PC-9 (cell line): ENCODE measurements around the gene S100A8. TPM values are rescaled to one million over a fixed set of nuclear protein-coding genes. Genes with fewer than 3 reads are reported as not detected.

Experiments
- BruUV-seq: library from RNA; stranded (reverse); fragments of 400-500 nt; replicated peaks from 2 replicates; lab custom pipeline; 2021; lab: Mats Ljungman, UMichigan
- CTCF ChIA-PET: fragments of 300-600 bp; sonication (Branson Sonifier 250); formaldehyde crosslinking; loops from one replicate; lab custom pipeline; 2022; ENCODE audit warnings: antibody characterized with exemption; lab: Charles Lee
- POLR2A ChIA-PET: fragments of 300-600 bp; sonication (Branson Sonifier 250); formaldehyde crosslinking; loops from one replicate; lab custom pipeline; 2022; ENCODE audit warnings: antibody characterized with exemption; ENCODE audit not compliant: unreplicated experiment; lab: Charles Lee
- DNase-seq, 2 experiments: peaks; one replicate each; pipeline versions ENCODE4 v3.0.0 to v3.0.0-alpha.2; 2015 to 2022; ENCODE audit warnings: mixed read lengths in 1 of 2
- H2AFZ ChIP-seq: fragments of 200-600 bp; sonication (generic); 2 replicates; pipeline ENCODE4 v1.8.1; 2017; ENCODE audit warnings: antibody characterized with exemption
- H3F3A ChIP-seq: fragments of 200-600 bp; sonication (generic); 2 replicates; pipeline ENCODE4 v1.8.1; 2017; ENCODE audit warnings: antibody characterized with exemption, mild to moderate bottlenecking, low read depth; ENCODE audit not compliant: insufficient read depth
- H3K27ac ChIP-seq: fragments of 200-600 bp; sonication (generic); 2 replicates; pipeline ENCODE4 v1.6.1; 2016; ENCODE audit warnings: mixed run types
- H3K27me3 ChIP-seq: fragments of 200-600 bp; sonication (generic); 2 replicates; pipeline ENCODE4 v1.6.1; 2016; ENCODE audit warnings: low read depth, mixed run types; ENCODE audit not compliant: insufficient read depth
- H3K36me3 ChIP-seq: fragments of 200-600 bp; sonication (generic); 2 replicates; pipeline ENCODE4 v1.6.1; 2016; ENCODE audit warnings: low read depth, mixed run types
- H3K4me1 ChIP-seq: fragments of 200-600 bp; sonication (generic); replicated peaks from 2 replicates; pipeline ENCODE4 v1.6.1; 2016; ENCODE audit warnings: mixed run types; ENCODE audit not compliant: insufficient read depth
- H3K4me2 ChIP-seq: fragments of 200-600 bp; sonication (generic); 2 replicates; pipeline ENCODE4 v1.6.1; 2017; ENCODE audit warnings: mixed run types
- H3K4me3 ChIP-seq: fragments of 200-600 bp; sonication (generic); 2 replicates; pipeline ENCODE4 v1.6.1; 2016; ENCODE audit warnings: mixed run types
- H3K79me2 ChIP-seq: fragments of 200-600 bp; sonication (generic); 2 replicates; pipeline ENCODE4 v1.6.1; 2017; ENCODE audit warnings: low read depth, mixed run types
- H3K9me2 ChIP-seq: fragments of 200-600 bp; sonication (generic); 2 replicates; pipeline ENCODE4 v1.8.1; 2017; ENCODE audit warnings: mild to moderate bottlenecking; ENCODE audit not compliant: insufficient read depth
- H3K9me3 ChIP-seq: fragments of 200-600 bp; sonication (generic); 2 replicates; pipeline ENCODE4 v1.8.1; 2016; ENCODE audit warnings: low read depth; ENCODE audit not compliant: insufficient read depth
- H4K20me1 ChIP-seq: fragments of 200-600 bp; sonication (generic); 2 replicates; pipeline ENCODE4 v1.8.1; 2017; ENCODE audit not compliant: insufficient read depth
- EZH2 ChIP-seq: fragments of 200-600 bp; sonication (generic); IDR thresholded peaks from 2 replicates; pipeline ENCODE4 v1.8.0; 2017; ENCODE audit warnings: antibody characterized with exemption, low read depth
- intact Hi-C: fragments of 100-400 bp; cut with micrococcal nuclease; formaldehyde crosslinking; loops from one replicate; pipeline ENCODE4 v1.10.0; 2022; ENCODE audit not compliant: unreplicated experiment
- total RNA-seq: library from RNA; stranded (reverse); gene quantifications from 2 replicates; pipeline ENCODE4 v1.2.3, GENCODE V29; 2021
- TF ChIP-seq, protein P1 (sequence below): fragments of 200-600 bp; sonication (generic); conservative IDR thresholded peaks from 2 replicates; pipeline ENCODE4 v1.6.1; 2017; ENCODE audit warnings: mixed run types, antibody characterized with exemption, mild to moderate bottlenecking, moderate library complexity

S100A8 gene
- total RNA-seq, 1 experiment from 2014 or later: not detected

DNA sequence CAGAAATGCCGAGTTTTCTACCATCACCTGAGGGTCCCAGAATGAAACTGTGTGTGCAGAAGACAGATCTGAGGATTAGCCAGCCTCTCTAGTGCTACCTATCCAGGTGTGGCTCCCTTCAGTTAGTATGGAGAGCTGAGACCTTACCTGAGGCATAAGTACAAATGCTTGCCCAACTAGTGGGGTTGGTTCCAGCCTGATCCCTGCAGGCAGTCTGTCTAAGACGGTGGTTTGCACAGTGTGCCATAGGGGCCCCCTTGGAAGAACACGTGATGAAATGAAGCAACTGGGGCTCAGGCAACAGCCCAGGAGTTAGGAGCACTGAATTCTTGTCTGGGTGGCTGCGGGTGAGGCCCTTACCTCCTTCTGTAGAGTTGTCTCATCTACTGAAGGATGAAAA, 41.1 kb upstream of the S100A8 start:
- H3K9me2 ChIP-seq: no peaks in the 10 kb centered on the region
- no peaks in the 10 kb centered on the region for H3K36me3 ChIP-seq
- H3K79me2 ChIP-seq: no peaks in the 10 kb centered on the region
- H3K4me1 ChIP-seq: no peaks in the 10 kb centered on the region
- no peak overlapping the region for H3K27ac ChIP-seq
- no peaks in the 10 kb centered on the region for H3F3A ChIP-seq
- no peak for TF ChIP-seq EZH2
- TF ChIP-seq, protein P1, sequence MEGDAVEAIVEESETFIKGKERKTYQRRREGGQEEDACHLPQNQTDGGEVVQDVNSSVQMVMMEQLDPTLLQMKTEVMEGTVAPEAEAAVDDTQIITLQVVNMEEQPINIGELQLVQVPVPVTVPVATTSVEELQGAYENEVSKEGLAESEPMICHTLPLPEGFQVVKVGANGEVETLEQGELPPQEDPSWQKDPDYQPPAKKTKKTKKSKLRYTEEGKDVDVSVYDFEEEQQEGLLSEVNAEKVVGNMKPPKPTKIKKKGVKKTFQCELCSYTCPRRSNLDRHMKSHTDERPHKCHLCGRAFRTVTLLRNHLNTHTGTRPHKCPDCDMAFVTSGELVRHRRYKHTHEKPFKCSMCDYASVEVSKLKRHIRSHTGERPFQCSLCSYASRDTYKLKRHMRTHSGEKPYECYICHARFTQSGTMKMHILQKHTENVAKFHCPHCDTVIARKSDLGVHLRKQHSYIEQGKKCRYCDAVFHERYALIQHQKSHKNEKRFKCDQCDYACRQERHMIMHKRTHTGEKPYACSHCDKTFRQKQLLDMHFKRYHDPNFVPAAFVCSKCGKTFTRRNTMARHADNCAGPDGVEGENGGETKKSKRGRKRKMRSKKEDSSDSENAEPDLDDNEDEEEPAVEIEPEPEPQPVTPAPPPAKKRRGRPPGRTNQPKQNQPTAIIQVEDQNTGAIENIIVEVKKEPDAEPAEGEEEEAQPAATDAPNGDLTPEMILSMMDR: no peak
- peaks cover 66% of the 10 kb centered on the region for H3K27me3 ChIP-seq
- H4K20me1 ChIP-seq: no peaks in the 10 kb centered on the region
- no peak for DNase-seq
- H3K9me3 ChIP-seq: no peaks in the 10 kb centered on the region
- BruUV-seq: no TSS peak
- CTCF ChIA-PET: no interaction called here
- H3K4me2 ChIP-seq: no peak overlapping the region
- H2AFZ ChIP-seq: no peak overlapping the region
- no peak overlapping the region for H3K4me3 ChIP-seq
- POLR2A ChIA-PET: no interaction called here
- intact Hi-C loops: no loop called here

DNA sequence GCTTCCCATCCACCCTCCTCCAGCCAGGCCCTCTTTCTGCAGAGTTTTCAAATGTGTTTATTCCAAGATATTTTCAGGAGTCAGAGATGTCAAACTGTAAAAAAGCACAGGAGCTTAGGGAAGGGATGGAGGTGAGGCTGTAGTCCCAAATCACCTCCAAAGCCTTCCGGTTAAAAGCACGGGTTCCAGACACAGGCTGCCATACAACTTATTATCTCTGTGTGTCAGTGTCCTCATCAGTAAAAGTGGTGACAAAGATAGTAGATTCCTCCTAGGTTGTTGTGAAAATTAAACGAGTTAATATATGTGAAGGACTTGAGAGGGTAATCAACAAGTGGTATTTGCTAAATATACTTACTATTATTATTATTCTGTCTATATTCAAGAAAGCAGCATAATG, 40.6 kb upstream of the S100A8 start:
- no peak for TF ChIP-seq EZH2
- TF ChIP-seq, protein P1: no peak
- Histone ChIP-seq H3K36me3 (no peaks in the 10 kb centered on the region), H3K4me3 (no peak overlapping the region), H3K4me2 (no peak overlapping the region), H2AFZ (no peak overlapping the region), H3K27ac (no peak overlapping the region), H3K9me3 (no peaks in the 10 kb centered on the region), H3K9me2 (no peaks in the 10 kb centered on the region), H3F3A (no peaks in the 10 kb centered on the region), H3K27me3 (peaks cover 66% of the 10 kb centered on the region), H3K79me2 (no peaks in the 10 kb centered on the region), H4K20me1 (no peaks in the 10 kb centered on the region), H3K4me1 (no peaks in the 10 kb centered on the region)
- CTCF ChIA-PET: no interaction called here
- POLR2A ChIA-PET: no interaction called here
- no peak for DNase-seq
- intact Hi-C loops: no loop called here
- no TSS peak for BruUV-seq

DNA sequence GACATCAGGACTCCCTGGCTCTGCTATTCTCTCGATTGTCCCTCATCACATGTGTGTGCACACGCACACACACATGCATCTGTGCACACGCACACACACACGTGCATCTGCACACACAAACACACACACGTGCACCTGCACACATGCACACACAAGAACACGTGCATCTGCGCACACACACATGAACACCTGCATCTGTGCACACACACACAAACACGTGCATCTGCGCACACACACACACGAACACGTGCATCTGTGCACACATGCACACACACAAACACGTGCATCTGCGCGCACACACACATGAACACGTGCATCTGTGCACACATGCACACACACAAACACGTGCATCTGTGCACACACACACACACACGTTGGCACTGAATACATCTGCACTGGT, 40.1 kb upstream of the S100A8 start:
- Histone ChIP-seq H3K36me3 (no peaks in the 10 kb centered on the region), H3K27me3 (peaks cover 63% of the 10 kb centered on the region), H4K20me1 (no peaks in the 10 kb centered on the region), H2AFZ (no peak overlapping the region), H3K4me1 (no peaks in the 10 kb centered on the region), H3K79me2 (no peaks in the 10 kb centered on the region), H3K9me3 (no peaks in the 10 kb centered on the region), H3K27ac (no peak overlapping the region), H3K9me2 (no peaks in the 10 kb centered on the region), H3K4me3 (no peak overlapping the region), H3K4me2 (no peak overlapping the region), H3F3A (no peaks in the 10 kb centered on the region)
- no TSS peak for BruUV-seq
- TF ChIP-seq, protein P1: no peak
- TF ChIP-seq EZH2: no peak
- intact Hi-C loops: no loop called here
- no peak for DNase-seq
- POLR2A ChIA-PET: no interaction called here
- CTCF ChIA-PET: no interaction called here
